ENCODE measurements around the gene ASB15.

The ASB15 gene

DNA sequence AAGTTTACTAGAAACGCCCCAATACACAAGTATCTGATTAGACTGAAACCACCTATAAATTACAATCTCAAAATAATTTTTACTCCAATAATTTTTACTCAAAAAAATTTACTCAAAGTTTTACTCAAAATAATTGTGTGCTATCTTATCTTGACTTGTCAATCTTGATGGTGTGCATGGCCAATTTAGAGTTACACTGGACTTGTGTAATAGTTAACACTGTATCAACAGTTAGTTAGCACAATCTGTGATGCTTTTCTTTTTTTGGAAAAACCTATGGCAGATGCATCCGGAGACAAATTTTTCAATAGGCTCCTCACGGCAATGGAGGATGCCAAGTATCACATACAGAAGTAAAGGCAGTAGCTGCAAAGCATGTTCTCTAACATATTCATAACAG, 79.0 kb downstream of the ASB15 start:
- H3K27me3 Mint-ChIP-seq, result no peaks in the 10 kb centered on the region
- no peak for ATAC-seq (replicated peaks; ENCODE audit: extremely low read depth, poor library complexity, severe bottlenecking)
- no peak overlapping the region for H3K27ac Mint-ChIP-seq (ENCODE audit: low read depth)

DNA sequence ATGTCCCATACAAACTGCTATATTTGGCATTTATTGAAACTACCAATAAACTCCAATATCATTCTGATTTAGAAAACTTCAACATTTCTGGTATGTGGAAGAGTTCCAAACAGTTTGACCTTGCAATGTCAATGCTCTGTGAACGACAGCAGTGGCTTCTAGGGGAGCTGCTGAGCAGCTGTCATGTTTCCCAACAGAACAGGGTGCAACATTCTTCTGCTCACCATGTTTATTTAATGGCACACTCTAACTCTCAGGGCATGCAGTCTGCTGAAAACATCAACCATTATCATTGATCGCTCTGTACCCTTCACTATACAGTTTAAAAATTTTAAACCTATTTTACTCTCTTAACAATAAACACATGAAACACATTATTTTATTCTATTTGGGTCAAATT, 79.9 kb downstream of the ASB15 start:
- H3K4me1 Mint-ChIP-seq, result no peaks in the 10 kb centered on the region
- H3K27ac Mint-ChIP-seq (ENCODE audit: low read depth), result no peak overlapping the region
- no peak for DNase-seq (ENCODE audit: low spot score in 2 of 2)
- no peaks in the 10 kb centered on the region for H3K9me3 Mint-ChIP-seq
- H3K27me3 Mint-ChIP-seq, result no peaks in the 10 kb centered on the region
- no peak overlapping the region for H3K4me3 Mint-ChIP-seq
- H3K36me3 Mint-ChIP-seq (ENCODE audit: insufficient read depth), result peaks cover 6% of the 10 kb centered on the region
- ATAC-seq (replicated peaks; ENCODE audit: extremely low read depth, poor library complexity, severe bottlenecking), result no peak

More for the DNA sequence above, 79.0 kb downstream of the ASB15 start:
- Mint-ChIP-seq H3K36me3 (ENCODE audit: insufficient read depth) (peaks cover 6% of the 10 kb centered on the region), H3K9me3 (no peaks in the 10 kb centered on the region), H3K4me3 (no peak overlapping the region), H3K4me1 (no peaks in the 10 kb centered on the region)
- no peak for DNase-seq (ENCODE audit: low spot score in 2 of 2)

DNA sequence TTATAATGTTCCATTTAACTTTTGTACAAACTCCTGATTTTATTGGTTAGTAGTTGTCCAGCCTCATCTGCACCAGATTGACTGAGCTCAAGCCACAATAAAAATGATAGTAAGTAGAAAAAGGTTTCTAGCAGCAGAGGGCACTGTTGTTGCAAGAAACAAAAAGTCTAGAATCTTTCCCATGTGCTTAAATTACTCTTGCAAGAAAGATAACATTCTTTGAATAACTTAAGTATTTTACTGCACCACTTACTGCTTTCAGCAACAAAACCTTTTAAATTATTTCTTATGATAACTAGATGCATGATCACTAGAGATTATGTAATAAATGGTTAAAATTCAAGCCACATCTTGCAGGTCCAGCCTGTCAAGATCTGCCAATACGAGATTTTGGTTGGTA, 81.1 kb downstream of the ASB15 start:
- no peaks in the 10 kb centered on the region for H3K9me3 Mint-ChIP-seq
- peaks cover 9% of the 10 kb centered on the region for H3K36me3 Mint-ChIP-seq (ENCODE audit: insufficient read depth)
- H3K27ac Mint-ChIP-seq (ENCODE audit: low read depth), result no peak overlapping the region
- no peak overlapping the region for H3K4me3 Mint-ChIP-seq
- ATAC-seq (replicated peaks; ENCODE audit: extremely low read depth, poor library complexity, severe bottlenecking) (no peak), DNase-seq (ENCODE audit: low spot score in 2 of 2) (peak in 1 of 2 donors; percentile 21)
- H3K4me1 Mint-ChIP-seq, result no peaks in the 10 kb centered on the region
- H3K27me3 Mint-ChIP-seq, result no peaks in the 10 kb centered on the region

DNA sequence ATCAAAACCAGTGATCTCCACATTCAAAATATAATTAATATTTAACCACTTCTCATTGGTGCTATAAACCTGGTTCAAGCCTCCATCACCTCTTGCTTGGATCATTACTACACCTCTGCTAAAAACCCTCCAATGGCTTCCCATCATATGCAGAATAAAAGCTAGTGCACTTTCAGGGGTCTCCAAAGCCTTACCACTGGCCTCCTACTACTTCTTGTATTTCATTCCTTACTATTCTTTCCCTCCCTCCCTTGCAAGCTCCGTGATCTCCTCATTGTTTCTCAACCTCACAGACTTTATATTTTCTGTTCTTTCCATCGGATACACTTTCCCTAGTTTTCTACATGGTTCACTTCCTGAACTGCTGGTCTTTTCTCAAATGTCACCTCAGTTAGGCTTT, 85.5 kb downstream of the ASB15 start:
- peak overlapping the region; percentile 24 for H3K27ac Mint-ChIP-seq (ENCODE audit: low read depth)
- ATAC-seq (replicated peaks; ENCODE audit: extremely low read depth, poor library complexity, severe bottlenecking) (no peak), DNase-seq (ENCODE audit: low spot score in 2 of 2) (no peak)
- H3K36me3 Mint-ChIP-seq (ENCODE audit: insufficient read depth), result peaks cover 28% of the 10 kb centered on the region
- no peaks in the 10 kb centered on the region for H3K9me3 Mint-ChIP-seq
- no peaks in the 10 kb centered on the region for H3K4me1 Mint-ChIP-seq
- H3K27me3 Mint-ChIP-seq, result no peaks in the 10 kb centered on the region
- no peak overlapping the region for H3K4me3 Mint-ChIP-seq

DNA sequence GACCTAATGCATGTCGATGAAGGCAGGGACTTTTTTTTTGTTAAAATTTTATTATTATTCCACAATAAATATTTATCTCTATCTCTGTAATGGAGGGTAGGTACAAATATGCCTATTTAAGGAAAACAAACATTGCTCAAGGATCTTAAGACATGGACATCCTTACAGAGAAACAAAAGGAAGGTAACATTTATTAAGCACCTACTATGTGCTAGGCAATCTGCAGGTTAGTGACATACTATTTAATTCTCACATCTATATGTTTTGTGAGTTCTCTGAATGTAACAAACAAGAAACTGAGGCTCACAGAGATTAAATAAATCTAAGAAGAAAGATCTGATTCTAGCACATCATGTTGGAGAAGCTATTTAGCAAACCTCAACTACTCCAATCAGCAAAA, 86.1 kb downstream of the ASB15 start:
- H3K27me3 Mint-ChIP-seq, result no peaks in the 10 kb centered on the region
- ATAC-seq (replicated peaks; ENCODE audit: extremely low read depth, poor library complexity, severe bottlenecking) (no peak), DNase-seq (ENCODE audit: low spot score in 2 of 2) (no peak)
- peaks cover 34% of the 10 kb centered on the region for H3K36me3 Mint-ChIP-seq (ENCODE audit: insufficient read depth)
- no peak overlapping the region for H3K27ac Mint-ChIP-seq (ENCODE audit: low read depth)
- no peaks in the 10 kb centered on the region for H3K4me1 Mint-ChIP-seq
- H3K4me3 Mint-ChIP-seq, result no peak overlapping the region
- no peaks in the 10 kb centered on the region for H3K9me3 Mint-ChIP-seq
